Skeletal muscle tissue (tissue), 4 donors: Measurements from ENCODE around the gene CMTM7. TPM values are rescaled to one million over a fixed set of nuclear protein-coding genes. Genes with fewer than 3 reads are reported as not detected.

Experiments used
- H3K27ac ChIP-seq: one replicate; pipeline ENCODE4 v1.7.0; 2013; ENCODE audit warnings: mild to moderate bottlenecking, low read depth, low read length, inconsistent platforms
- H3K27me3 ChIP-seq, 3 donors: one replicate each; pipeline ENCODE4 v1.7.0; 2013; ENCODE audit warnings: low read length in 3 of 3; ENCODE audit not compliant: control insufficient read depth in 3 of 3, insufficient read depth in 3 of 3
- H3K36me3 ChIP-seq, 3 donors: one replicate each; pipeline ENCODE4 v1.7.0; 2013; ENCODE audit warnings: low read length in 3 of 3; ENCODE audit not compliant: control insufficient read depth in 3 of 3, insufficient read depth in 3 of 3
- H3K4me1 ChIP-seq, 3 donors: one replicate each; pipeline ENCODE4 v1.7.0; 2013; ENCODE audit warnings: low read length in 3 of 3, mild to moderate bottlenecking in 3 of 3; ENCODE audit not compliant: control insufficient read depth in 3 of 3, insufficient read depth in 3 of 3
- H3K4me3 ChIP-seq, 3 donors: one replicate each; pipeline ENCODE4 v1.7.0; 2013; ENCODE audit warnings: low read length in 3 of 3
- H3K9ac ChIP-seq, 3 donors: one replicate each; pipeline ENCODE4 v1.7.0; 2013; ENCODE audit warnings: low read length in 3 of 3, mild to moderate bottlenecking in 3 of 3, moderate library complexity in 2 of 3, low read depth in 1 of 3
- H3K9me3 ChIP-seq, 3 donors: one replicate each; pipeline ENCODE4 v1.7.0; 2013; ENCODE audit warnings: low read length in 3 of 3; ENCODE audit not compliant: control insufficient read depth in 3 of 3
- total RNA-seq: library from RNA; depleted of rRNA; stranded (reverse); fragments of >200 nt; gene quantifications from one replicate; pipeline ENCODE4 v1.2.3, GENCODE V29; 2014
- donor health status: Osteomylitis.

CMTM7 gene
- total RNA-seq, 1 donor from 2014 or later, result 3.7 TPM

GRCh38 chr3:32366638-32367397 lies 24.8 kb upstream of the CMTM7 start:
- no peak overlapping the region for H3K9ac ChIP-seq
- no peaks in the 10 kb centered on the region for H3K4me1 ChIP-seq
- H3K36me3 ChIP-seq, result no peaks in the 10 kb centered on the region
- H3K4me3 ChIP-seq, result no peak overlapping the region
- H3K27me3 ChIP-seq, result no peaks in the 10 kb centered on the region
- H3K27ac ChIP-seq, result no peak overlapping the region
- no peaks in the 10 kb centered on the region for H3K9me3 ChIP-seq

GRCh38 chr3:32367442-32367841 lies 24.2 kb upstream of the CMTM7 start:
- no peaks in the 10 kb centered on the region for H3K36me3 ChIP-seq
- H3K4me3 ChIP-seq, result no peak overlapping the region
- no peaks in the 10 kb centered on the region for H3K4me1 ChIP-seq
- H3K27me3 ChIP-seq, result no peaks in the 10 kb centered on the region
- no peak overlapping the region for H3K9ac ChIP-seq
- H3K9me3 ChIP-seq, result no peaks in the 10 kb centered on the region
- no peak overlapping the region for H3K27ac ChIP-seq

- no peak overlapping the region for H3K9ac ChIP-seq
- no peaks in the 10 kb centered on the region for H3K36me3 ChIP-seq
- H3K4me1 ChIP-seq, result no peaks in the 10 kb centered on the region
- no peak overlapping the region for H3K4me3 ChIP-seq
- no peaks in the 10 kb centered on the region for H3K9me3 ChIP-seq
- H3K27me3 ChIP-seq, result no peaks in the 10 kb centered on the region
- no peak overlapping the region for H3K27ac ChIP-seq
Observed at GRCh38 chr3:32371461-32372212, 20.0 kb upstream of the CMTM7 start.

- Histone ChIP-seq H3K27me3 (no peaks in the 10 kb centered on the region), H3K36me3 (no peaks in the 10 kb centered on the region), H3K27ac (no peak overlapping the region)
Observed at GRCh38 chr3:32372213-32372490, 19.5 kb upstream of the CMTM7 start.

GRCh38 chr3:32373276-32373675 lies 18.4 kb upstream of the CMTM7 start:
- no peaks in the 10 kb centered on the region for H3K4me1 ChIP-seq
- no peaks in the 10 kb centered on the region for H3K36me3 ChIP-seq
- no peak overlapping the region for H3K4me3 ChIP-seq
- H3K27ac ChIP-seq, result no peak overlapping the region
- H3K27me3 ChIP-seq, result no peaks in the 10 kb centered on the region
- no peak overlapping the region for H3K9ac ChIP-seq
- no peaks in the 10 kb centered on the region for H3K9me3 ChIP-seq

More at GRCh38 chr3:32372213-32372490, 19.5 kb upstream of the CMTM7 start:
- Histone ChIP-seq H3K9ac (no peak overlapping the region), H3K9me3 (no peaks in the 10 kb centered on the region), H3K4me1 (no peaks in the 10 kb centered on the region), H3K4me3 (no peak overlapping the region)

- Histone ChIP-seq H3K9me3 (no peaks in the 10 kb centered on the region), H3K9ac (no peak overlapping the region)
Observed at GRCh38 chr3:32373844-32374243, 17.8 kb upstream of the CMTM7 start.

GRCh38 chr3:32374788-32375595 lies 16.7 kb upstream of the CMTM7 start:
- Histone ChIP-seq H3K9ac (no peak overlapping the region), H3K27me3 (no peaks in the 10 kb centered on the region)

More at GRCh38 chr3:32373844-32374243, 17.8 kb upstream of the CMTM7 start:
- Histone ChIP-seq H3K4me1 (no peaks in the 10 kb centered on the region), H3K4me3 (no peak overlapping the region), H3K27me3 (no peaks in the 10 kb centered on the region), H3K36me3 (no peaks in the 10 kb centered on the region), H3K27ac (no peak overlapping the region)

GRCh38 chr3:32375596-32375930 lies 16.1 kb upstream of the CMTM7 start:
- Histone ChIP-seq H3K9me3 (no peaks in the 10 kb centered on the region), H3K4me3 (no peak overlapping the region), H3K4me1 (no peaks in the 10 kb centered on the region), H3K27me3 (no peaks in the 10 kb centered on the region), H3K36me3 (no peaks in the 10 kb centered on the region), H3K27ac (no peak overlapping the region), H3K9ac (no peak overlapping the region)

More at GRCh38 chr3:32374788-32375595, 16.7 kb upstream of the CMTM7 start:
- no peaks in the 10 kb centered on the region for H3K4me1 ChIP-seq
- no peak overlapping the region for H3K27ac ChIP-seq
- no peaks in the 10 kb centered on the region for H3K36me3 ChIP-seq
- no peak overlapping the region for H3K4me3 ChIP-seq
- no peaks in the 10 kb centered on the region for H3K9me3 ChIP-seq

GRCh38 chr3:32376115-32376514 lies 15.5 kb upstream of the CMTM7 start:
- Histone ChIP-seq H3K4me3 (no peak overlapping the region), H3K9ac (no peak overlapping the region), H3K9me3 (no peaks in the 10 kb centered on the region), H3K36me3 (no peaks in the 10 kb centered on the region), H3K27me3 (no peaks in the 10 kb centered on the region), H3K27ac (no peak overlapping the region), H3K4me1 (no peaks in the 10 kb centered on the region)
